SW480 (cell line): ENCODE data around the gene SYNPO.

Experiments used
- DNase-seq: peaks from one replicate; pipeline ENCODE4 v3.0.0-alpha.2; 2016; ENCODE audit warnings: low spot score

The SYNPO gene

GRCh38 chr5:150607105-150607504, 33.4 kb upstream of the SYNPO start:
- no peak for DNase-seq

GRCh38 chr5:150607991-150608390, 32.5 kb upstream of the SYNPO start:
- DNase-seq: no peak

GRCh38 chr5:150608991-150609390, 31.5 kb upstream of the SYNPO start:
- DNase-seq: no peak

- peak; percentile 29 for DNase-seq
These were observed 30.4 kb upstream of the SYNPO start for GRCh38 chr5:150609843-150610584.

GRCh38 chr5:150611026-150611425, 29.4 kb upstream of the SYNPO start:
- no peak for DNase-seq

GRCh38 chr5:150612405-150612804, 28.1 kb upstream of the SYNPO start:
- DNase-seq: no peak

GRCh38 chr5:150612905-150613670, 27.4 kb upstream of the SYNPO start:
- no peak for DNase-seq

- no peak for DNase-seq
These were observed 26.3 kb upstream of the SYNPO start for GRCh38 chr5:150613991-150614660.

- no peak for DNase-seq
These were observed 25.8 kb upstream of the SYNPO start for GRCh38 chr5:150614661-150615060.

- no peak for DNase-seq
These were observed 25.2 kb upstream of the SYNPO start for GRCh38 chr5:150615141-150615699.

- no peak for DNase-seq
These were observed 24.4 kb upstream of the SYNPO start for GRCh38 chr5:150616024-150616470.

GRCh38 chr5:150616506-150616905, 24.0 kb upstream of the SYNPO start:
- no peak for DNase-seq

- no peak for DNase-seq
These were observed 22.3 kb upstream of the SYNPO start for GRCh38 chr5:150618163-150618562.

GRCh38 chr5:150618588-150619281, 21.7 kb upstream of the SYNPO start:
- DNase-seq: no peak

- no peak for DNase-seq
These were observed 20.9 kb upstream of the SYNPO start for GRCh38 chr5:150619359-150620230.

GRCh38 chr5:150621301-150621700, 19.2 kb upstream of the SYNPO start:
- DNase-seq: no peak

GRCh38 chr5:150622157-150622556, 18.3 kb upstream of the SYNPO start:
- DNase-seq: no peak

GRCh38 chr5:150623152-150623877, 17.1 kb upstream of the SYNPO start:
- DNase-seq: no peak

GRCh38 chr5:150623878-150624216, 16.6 kb upstream of the SYNPO start:
- DNase-seq: no peak
